Measurements from ENCODE around the gene TTBK1. TPM values are rescaled to one million over a fixed set of nuclear protein-coding genes. Genes with fewer than 3 reads are reported as not detected.

Gene TTBK1
- total RNA-seq, 4 donors from 2014 or later, result 0.06 to 0.14 TPM; not detected in 2

DNA sequence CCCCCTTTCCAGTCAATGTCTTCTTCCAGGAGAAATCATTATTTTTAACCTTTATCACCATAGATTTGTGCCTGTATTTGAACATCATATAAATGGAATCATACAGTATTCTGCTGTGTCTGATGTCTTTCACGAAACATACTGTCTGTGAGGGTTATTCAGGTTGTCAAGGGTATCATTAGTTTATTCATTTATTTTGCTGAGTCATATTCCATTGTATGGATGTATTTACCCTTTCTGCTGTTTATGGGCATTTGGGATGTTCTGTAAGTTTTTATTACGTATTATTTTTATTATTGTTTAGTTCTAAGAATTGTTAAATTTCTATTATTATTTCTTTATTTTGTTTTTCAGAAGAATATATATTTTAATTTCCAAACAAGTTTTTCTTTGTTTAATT lies 36.0 kb upstream of the TTBK1 start:
- Histone ChIP-seq H3K36me3 (no peaks in the 10 kb centered on the region), H3K27me3 (no peaks in the 10 kb centered on the region), H3K9me3 (no peaks in the 10 kb centered on the region), H3K27ac (no peak overlapping the region), H3K4me3 (no peak overlapping the region), H3K4me1 (no peaks in the 10 kb centered on the region)
- TF ChIP-seq, protein P1, sequence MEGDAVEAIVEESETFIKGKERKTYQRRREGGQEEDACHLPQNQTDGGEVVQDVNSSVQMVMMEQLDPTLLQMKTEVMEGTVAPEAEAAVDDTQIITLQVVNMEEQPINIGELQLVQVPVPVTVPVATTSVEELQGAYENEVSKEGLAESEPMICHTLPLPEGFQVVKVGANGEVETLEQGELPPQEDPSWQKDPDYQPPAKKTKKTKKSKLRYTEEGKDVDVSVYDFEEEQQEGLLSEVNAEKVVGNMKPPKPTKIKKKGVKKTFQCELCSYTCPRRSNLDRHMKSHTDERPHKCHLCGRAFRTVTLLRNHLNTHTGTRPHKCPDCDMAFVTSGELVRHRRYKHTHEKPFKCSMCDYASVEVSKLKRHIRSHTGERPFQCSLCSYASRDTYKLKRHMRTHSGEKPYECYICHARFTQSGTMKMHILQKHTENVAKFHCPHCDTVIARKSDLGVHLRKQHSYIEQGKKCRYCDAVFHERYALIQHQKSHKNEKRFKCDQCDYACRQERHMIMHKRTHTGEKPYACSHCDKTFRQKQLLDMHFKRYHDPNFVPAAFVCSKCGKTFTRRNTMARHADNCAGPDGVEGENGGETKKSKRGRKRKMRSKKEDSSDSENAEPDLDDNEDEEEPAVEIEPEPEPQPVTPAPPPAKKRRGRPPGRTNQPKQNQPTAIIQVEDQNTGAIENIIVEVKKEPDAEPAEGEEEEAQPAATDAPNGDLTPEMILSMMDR (IDR thresholded peaks at IDR 0.05), result no peak
- TF ChIP-seq POLR2A (IDR thresholded peaks at IDR 0.05), result no peak
- intact Hi-C loops (cut with DNase I; ENCODE audit: low total_unique reads), result no loop called here
- DNase-seq, result no peak

DNA sequence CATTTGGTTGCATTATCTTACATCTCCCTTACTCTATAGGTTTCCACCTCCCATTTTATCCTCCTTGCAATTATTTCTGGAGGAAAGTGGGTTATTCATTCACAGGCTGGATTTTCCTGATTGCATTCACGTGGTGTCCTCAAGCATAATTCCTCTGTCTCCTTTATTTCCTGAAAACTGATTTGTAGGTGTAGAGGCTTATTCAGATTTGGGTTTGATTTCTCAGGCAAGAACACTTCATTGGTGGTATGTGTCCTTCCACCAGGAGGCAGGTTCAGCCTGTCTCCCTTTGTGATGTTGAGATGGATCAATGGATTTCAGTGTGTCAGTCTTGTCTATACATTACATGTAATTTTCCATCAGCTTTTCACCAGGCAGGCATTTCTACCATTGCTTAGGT lies 31.3 kb upstream of the TTBK1 start:
- H3K4me1 ChIP-seq, result no peaks in the 10 kb centered on the region
- no peak for DNase-seq
- intact Hi-C loops (cut with DNase I; ENCODE audit: low total_unique reads), result no loop called here
- TF ChIP-seq POLR2A (IDR thresholded peaks at IDR 0.05), result no peak
- TF ChIP-seq, protein P1 (IDR thresholded peaks at IDR 0.05), result no peak
- H3K4me3 ChIP-seq, result no peak overlapping the region
- H3K27ac ChIP-seq, result no peak overlapping the region
- H3K27me3 ChIP-seq, result no peaks in the 10 kb centered on the region
- no peaks in the 10 kb centered on the region for H3K36me3 ChIP-seq
- H3K9me3 ChIP-seq, result no peaks in the 10 kb centered on the region

DNA sequence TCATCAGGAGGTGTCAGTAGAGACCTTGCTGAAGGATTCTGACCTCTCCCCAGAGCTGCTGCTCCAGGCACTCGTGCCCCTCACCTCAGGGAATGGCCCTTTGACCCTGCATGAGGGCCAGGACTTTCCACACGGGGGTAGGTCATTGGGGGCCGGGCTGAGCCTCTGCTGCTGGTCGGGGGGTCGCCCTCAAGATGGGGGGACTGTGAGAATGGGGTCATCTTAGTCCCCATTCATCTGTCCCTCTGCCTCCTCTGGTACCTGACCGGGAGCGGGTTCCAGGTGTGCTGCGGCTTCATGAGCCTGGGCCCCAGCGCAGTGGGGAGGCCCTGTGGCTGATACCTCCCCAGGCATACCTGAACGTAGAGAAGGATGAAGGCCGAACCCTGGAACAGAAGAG lies 29.9 kb upstream of the TTBK1 start:
- Histone ChIP-seq H3K27me3 (no peaks in the 10 kb centered on the region), H3K36me3 (no peaks in the 10 kb centered on the region), H3K4me3 (no peak overlapping the region), H3K27ac (no peak overlapping the region), H3K9me3 (no peaks in the 10 kb centered on the region), H3K4me1 (no peaks in the 10 kb centered on the region)
- intact Hi-C loops (cut with DNase I; ENCODE audit: low total_unique reads), result no loop called here
- no peak for DNase-seq
- no peak for TF ChIP-seq POLR2A (IDR thresholded peaks at IDR 0.05)

DNA sequence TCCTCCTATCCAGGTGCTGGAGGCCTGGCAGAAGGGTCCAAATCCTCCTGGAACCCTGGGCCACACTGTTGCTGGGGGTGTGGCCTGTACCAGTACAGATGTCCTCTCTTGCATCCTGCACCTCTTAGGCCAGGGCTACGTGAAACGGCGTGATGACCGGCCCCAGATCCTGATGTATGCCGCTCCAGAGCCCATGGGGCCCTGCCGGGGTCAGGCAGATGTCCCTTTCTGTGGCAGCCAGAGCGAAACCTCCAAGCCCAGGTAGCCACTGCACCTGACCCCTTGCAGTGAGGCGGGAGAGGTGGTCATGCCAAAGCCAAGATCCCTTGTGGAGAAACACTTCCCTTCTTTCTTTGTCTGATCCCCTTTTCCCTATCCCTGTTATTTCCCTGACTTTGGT lies 28.2 kb upstream of the TTBK1 start:
- TF ChIP-seq, protein P1 (IDR thresholded peaks at IDR 0.05), result no peak
- TF ChIP-seq POLR2A (IDR thresholded peaks at IDR 0.05), result no peak
- no peaks in the 10 kb centered on the region for H3K36me3 ChIP-seq
- intact Hi-C loops (cut with DNase I; ENCODE audit: low total_unique reads), result no loop called here

DNA sequence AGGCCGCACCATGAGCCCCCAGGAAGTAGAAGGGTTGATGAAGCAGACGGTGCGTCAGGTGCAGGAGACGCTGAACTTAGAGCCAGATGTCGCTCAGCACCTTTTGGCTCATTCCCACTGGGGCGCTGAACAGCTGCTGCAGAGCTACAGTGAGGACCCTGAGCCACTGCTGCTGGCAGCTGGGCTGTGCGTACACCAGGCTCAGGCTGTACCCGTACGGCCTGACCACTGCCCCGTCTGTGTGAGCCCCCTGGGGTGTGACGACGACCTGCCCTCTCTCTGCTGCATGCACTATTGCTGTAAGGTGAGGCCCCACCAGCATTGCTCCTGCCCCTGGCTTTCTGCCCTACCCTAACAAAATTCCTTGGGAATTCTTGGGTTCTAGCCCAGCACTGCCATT lies 27.1 kb upstream of the TTBK1 start:
- no peak for TF ChIP-seq POLR2A (IDR thresholded peaks at IDR 0.05)
- TF ChIP-seq, protein P1 (IDR thresholded peaks at IDR 0.05), result no peak
- Histone ChIP-seq H3K4me3 (no peak overlapping the region), H3K9me3 (no peaks in the 10 kb centered on the region), H3K4me1 (no peaks in the 10 kb centered on the region), H3K27me3 (no peaks in the 10 kb centered on the region), H3K36me3 (no peaks in the 10 kb centered on the region), H3K27ac (no peak overlapping the region)
- DNase-seq, result no peak
- intact Hi-C loops (cut with DNase I; ENCODE audit: low total_unique reads), result no loop called here

More for the DNA sequence above, 28.2 kb upstream of the TTBK1 start:
- no peak for DNase-seq
- no peaks in the 10 kb centered on the region for H3K27me3 ChIP-seq
- no peak overlapping the region for H3K27ac ChIP-seq
- H3K9me3 ChIP-seq, result no peaks in the 10 kb centered on the region
- no peak overlapping the region for H3K4me3 ChIP-seq
- no peaks in the 10 kb centered on the region for H3K4me1 ChIP-seq

DNA sequence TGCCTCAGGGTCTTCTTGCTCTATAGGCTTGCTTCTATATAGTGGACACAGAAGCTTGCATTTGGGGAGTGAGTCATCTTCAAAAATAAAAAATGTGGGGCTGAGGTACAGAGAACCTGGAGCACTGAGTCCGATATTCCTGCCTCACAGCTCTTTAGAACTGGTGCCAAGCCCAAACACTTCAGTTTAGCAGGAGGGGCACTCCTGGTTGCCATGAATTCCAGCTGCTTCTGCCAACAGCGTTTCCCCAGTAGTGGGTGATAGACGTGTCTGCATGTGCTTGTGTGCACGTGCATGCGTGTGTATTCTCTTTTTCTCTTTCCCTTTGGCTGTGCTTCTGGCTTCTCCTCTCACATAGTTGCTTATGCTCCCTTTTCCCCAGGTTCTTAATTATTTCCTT lies 25.9 kb upstream of the TTBK1 start:
- intact Hi-C loops (cut with DNase I; ENCODE audit: low total_unique reads), result no loop called here

More for the DNA sequence above, 25.9 kb upstream of the TTBK1 start:
- no peaks in the 10 kb centered on the region for H3K4me1 ChIP-seq
- no peak overlapping the region for H3K27ac ChIP-seq
- H3K9me3 ChIP-seq, result no peaks in the 10 kb centered on the region
- H3K4me3 ChIP-seq, result no peak overlapping the region
- DNase-seq, result no peak
- TF ChIP-seq, protein P1 (IDR thresholded peaks at IDR 0.05), result no peak
- TF ChIP-seq POLR2A (IDR thresholded peaks at IDR 0.05), result no peak
- H3K27me3 ChIP-seq, result no peaks in the 10 kb centered on the region
- no peaks in the 10 kb centered on the region for H3K36me3 ChIP-seq
